GM20431 (cell line): ENCODE measurements around the gene HDHD5.

Source experiments
- in situ Hi-C: fragments of 300-500 bp; cut with MseI, MboI; formaldehyde crosslinking; loops from one replicate; pipeline ENCODE4 v1.15.0; 2020; ENCODE audit warnings: low sequenced_read_pairs; ENCODE audit not compliant: unreplicated experiment

HDHD5 gene

DNA sequence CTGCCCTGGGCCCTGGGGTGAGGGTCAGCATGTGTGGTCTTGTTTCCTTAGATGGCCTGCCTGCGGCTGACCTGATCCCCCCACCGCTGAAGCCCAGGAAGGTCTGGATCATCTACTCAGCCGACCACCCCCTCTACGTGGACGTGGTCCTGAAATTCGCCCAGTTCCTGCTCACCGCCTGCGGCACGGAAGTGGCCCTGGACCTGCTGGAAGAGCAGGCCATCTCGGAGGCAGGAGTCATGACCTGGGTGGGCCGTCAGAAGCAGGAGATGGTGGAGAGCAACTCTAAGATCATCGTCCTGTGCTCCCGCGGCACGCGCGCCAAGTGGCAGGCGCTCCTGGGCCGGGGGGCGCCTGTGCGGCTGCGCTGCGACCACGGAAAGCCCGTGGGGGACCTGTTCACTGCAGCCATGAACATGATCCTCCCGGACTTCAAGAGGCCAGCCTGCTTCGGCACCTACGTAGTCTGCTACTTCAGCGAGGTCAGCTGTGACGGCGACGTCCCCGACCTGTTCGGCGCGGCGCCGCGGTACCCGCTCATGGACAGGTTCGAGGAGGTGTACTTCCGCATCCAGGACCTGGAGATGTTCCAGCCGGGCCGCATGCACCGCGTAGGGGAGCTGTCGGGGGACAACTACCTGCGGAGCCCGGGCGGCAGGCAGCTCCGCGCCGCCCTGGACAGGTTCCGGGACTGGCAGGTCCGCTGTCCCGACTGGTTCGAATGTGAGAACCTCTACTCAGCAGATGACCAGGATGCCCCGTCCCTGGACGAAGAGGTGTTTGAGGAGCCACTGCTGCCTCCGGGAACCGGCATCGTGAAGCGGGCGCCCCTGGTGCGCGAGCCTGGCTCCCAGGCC lies 50.6 kb downstream of the HDHD5 start:
- in situ Hi-C loops, result no loop called here

- in situ Hi-C loops, result no loop called here
Observed at GRCh38 chr22:17107547-17107810, 51.6 kb downstream of the HDHD5 start.

GRCh38 chr22:17106785-17107546 lies 52.1 kb downstream of the HDHD5 start:
- in situ Hi-C loops, result no loop called here

- in situ Hi-C loops, result no loop called here
Observed at GRCh38 chr22:17106161-17106784, 52.8 kb downstream of the HDHD5 start.

- in situ Hi-C loops, result no loop called here
Observed at GRCh38 chr22:17105143-17106129, 53.6 kb downstream of the HDHD5 start.

GRCh38 chr22:17104336-17104935 lies 54.6 kb downstream of the HDHD5 start:
- in situ Hi-C loops, result no loop called here

DNA sequence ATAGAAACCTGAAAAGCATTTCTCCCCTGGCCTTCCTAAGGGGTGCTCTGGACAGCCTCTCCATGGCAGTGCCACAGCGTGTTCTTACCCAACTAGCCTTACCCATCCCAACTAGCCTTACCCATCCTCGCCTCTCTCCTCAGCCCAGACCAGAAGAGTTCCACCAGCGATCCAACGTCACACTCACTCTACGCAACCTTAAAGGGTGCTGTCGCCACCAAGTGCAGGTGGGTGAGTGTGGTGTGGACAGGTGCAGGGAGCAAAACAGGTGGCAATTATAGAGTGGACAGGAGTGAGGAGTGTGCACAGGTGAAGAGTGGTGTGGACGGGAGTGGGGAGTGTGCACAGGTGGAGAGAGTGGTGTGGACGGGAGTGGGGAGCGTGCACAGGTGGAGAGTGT lies 55.7 kb downstream of the HDHD5 start:
- in situ Hi-C loops, result no loop called here

DNA sequence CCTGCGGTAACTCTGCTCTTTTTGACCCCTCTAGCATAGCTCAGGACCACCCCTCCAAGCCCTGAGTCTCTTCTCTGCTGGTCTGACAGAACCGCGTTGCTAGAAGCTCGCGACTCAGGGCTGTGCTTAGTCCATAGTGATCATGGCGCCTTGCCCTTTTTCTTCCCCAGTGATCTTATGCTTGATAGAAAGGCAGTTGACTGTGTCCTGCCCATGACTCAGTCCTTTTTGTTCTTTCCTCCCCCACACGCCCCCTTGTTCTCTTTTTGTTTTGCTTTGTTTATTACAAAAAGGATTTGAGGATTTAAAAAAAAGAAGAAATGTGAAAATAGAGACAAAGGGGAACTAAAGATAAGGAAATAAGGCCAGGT lies 56.8 kb downstream of the HDHD5 start:
- in situ Hi-C loops, result no loop called here

- in situ Hi-C loops, result no loop called here
Observed at GRCh38 chr22:17101475-17102296, 57.4 kb downstream of the HDHD5 start.

DNA sequence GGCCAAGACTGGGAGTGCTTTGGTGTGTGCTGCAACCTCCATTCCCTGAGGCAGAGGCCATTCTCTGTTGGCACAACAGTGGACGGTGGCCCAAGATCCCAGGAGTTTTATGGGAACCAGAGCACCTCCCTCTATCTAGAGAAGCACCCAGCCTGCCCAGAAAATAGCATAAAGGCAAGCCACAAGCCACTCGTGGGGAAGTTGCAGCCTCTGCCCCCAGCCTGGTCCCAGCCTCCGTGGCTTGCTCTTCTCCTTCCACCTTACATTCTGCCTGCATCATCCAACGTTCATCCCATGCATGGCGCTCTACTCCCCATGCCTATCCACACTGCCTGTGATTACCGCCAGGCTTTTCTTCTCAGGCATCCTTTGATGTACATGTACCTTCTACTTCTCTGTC lies 58.5 kb downstream of the HDHD5 start:
- in situ Hi-C loops, result no loop called here

- in situ Hi-C loops, result no loop called here
Observed at GRCh38 chr22:17098379-17098819, 60.7 kb downstream of the HDHD5 start.

GRCh38 chr22:17097701-17098100 lies 61.4 kb downstream of the HDHD5 start:
- in situ Hi-C loops, result no loop called here

DNA sequence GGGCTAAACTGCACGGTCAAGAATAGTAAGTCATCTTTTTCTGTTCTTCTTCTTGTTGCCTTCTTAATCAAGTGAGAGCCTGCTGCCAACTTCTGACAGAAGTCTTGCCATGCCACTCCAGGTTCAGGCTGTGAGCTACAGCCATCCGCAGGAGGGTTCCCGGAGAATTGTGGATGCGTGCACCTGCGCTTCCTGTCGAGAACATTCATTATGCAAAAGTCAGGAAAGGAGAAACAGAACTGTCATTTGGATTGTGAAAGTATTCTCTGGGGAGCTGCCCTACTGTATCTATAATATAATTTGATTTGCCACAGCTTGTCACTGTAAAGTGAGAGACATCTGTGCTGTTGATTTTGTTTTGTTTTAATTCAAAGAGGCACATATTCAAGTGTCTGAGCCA lies 62.0 kb downstream of the HDHD5 start:
- in situ Hi-C loops, result no loop called here

DNA sequence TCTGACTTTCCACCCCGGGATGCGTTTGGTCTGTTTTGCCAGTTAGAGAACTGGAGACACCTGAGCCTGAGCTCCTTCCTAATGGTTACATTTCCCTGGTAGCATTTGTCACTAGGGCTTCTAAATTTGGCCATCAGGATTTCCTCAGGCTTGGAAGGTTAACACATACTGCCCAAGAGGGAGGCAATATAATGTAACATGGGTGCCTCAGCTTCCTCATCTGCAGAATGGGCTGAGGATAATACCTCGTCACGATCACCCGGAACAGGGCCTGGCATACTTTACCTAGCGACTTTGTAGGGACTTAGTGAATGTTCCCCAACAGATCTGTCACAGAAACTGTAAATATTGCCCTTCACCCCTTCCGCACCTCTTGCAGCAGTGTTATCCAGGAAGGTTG lies 63.0 kb downstream of the HDHD5 start:
- in situ Hi-C loops, result no loop called here

DNA sequence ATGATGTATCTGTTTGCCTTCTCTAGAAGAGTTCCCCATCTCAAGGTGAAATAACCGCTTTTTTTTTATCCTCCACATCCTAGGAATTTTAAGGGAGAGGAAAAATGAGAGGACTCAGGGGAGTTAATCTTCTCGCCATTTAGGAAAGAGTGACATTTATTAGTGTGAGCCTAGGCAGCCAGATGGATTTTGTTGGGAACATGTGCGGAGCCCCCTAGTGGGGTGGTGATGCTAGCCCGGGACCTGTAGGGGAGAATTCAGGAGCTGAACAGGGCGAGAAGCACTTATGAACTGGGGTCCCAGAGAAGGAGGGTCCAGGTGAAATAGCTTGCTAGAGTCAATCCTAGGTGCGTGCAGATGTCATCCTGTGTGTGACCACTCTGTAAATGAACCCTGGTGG lies 63.5 kb downstream of the HDHD5 start:
- in situ Hi-C loops, result no loop called here

DNA sequence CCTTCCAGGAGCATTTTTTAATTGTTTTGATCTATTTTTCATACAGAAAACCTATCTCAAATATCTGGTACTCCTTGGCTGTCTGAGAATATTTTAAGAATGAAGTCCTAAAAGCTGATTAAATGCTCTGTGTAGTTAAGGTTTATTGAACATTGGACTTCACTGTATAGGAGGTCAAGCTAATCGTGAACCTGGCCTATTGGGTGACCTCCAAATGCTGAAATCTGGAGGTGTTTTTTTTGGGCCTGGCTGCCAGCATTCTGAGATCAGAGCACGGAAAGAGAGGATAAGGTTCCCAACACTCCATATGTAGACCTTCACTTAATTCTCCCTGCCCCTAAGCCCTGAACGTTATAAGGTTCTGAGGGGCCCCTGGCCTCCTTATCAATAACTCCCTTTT lies 66.0 kb downstream of the HDHD5 start:
- in situ Hi-C loops, result no loop called here

DNA sequence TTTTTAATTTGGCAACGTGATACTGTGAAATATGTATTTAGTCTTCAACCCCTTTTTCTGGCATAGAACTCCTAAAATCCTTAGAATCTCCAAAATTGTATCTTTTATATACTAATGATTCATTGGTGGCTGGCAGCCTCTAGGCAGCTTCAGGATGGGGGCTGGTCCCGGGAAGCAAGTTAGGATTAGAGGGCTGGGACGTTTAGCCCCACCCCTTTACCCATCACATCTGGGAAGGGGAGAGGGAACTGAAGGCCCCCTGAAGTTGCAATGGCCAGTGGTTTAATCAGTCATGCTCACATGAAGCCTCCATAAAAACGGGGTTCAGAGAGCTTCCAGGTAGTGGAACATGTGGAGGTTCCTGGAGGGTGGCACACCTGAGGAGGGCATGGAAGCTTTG lies 67.2 kb downstream of the HDHD5 start:
- in situ Hi-C loops, result no loop called here

GRCh38 chr22:17090550-17090949 lies 68.5 kb downstream of the HDHD5 start:
- in situ Hi-C loops, result no loop called here
